HG02870 (cell line): ENCODE data around the gene COL6A5.
"Not testable (repeated sequence)": the region's sequence is repeated elsewhere in the genome, so short reads cannot be mapped to it uniquely, and the experiment has no call there.

Source experiments
- ATAC-seq: cut with Tn5 transposase; IDR thresholded peaks from one replicate; pipeline ENCODE4 v1.9.1; 2021; ENCODE audit warnings: mild to moderate bottlenecking, moderate library complexity; ENCODE audit not compliant: unreplicated experiment

Gene COL6A5

GRCh38 chr3:130383424-130383823 lies 38.0 kb downstream of the COL6A5 start:
- no peak for ATAC-seq

DNA sequence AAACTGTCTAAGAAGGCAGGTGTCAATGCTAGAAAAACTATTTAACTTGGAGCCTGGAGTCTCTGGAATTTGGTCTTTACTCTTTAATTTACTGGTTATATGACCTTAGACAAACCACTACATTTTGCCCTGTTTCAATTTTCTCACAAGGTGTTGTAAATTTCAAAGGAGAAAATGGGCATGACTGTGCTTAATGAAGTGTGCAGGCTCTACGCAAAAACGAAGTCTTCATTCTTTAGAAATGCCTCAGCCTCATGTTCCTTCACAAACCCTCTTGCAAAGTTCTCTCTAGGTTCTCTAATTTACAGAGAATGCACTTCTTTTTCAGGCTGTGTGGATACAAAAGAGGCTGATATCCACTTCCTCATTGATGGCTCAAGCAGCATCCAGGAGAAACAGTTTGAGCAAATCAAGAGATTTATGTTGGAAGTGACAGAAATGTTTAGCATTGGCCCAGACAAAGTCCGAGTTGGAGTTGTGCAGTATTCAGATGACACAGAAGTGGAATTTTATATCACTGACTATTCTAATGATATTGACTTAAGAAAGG lies 39.1 kb downstream of the COL6A5 start:
- ATAC-seq: no peak

DNA sequence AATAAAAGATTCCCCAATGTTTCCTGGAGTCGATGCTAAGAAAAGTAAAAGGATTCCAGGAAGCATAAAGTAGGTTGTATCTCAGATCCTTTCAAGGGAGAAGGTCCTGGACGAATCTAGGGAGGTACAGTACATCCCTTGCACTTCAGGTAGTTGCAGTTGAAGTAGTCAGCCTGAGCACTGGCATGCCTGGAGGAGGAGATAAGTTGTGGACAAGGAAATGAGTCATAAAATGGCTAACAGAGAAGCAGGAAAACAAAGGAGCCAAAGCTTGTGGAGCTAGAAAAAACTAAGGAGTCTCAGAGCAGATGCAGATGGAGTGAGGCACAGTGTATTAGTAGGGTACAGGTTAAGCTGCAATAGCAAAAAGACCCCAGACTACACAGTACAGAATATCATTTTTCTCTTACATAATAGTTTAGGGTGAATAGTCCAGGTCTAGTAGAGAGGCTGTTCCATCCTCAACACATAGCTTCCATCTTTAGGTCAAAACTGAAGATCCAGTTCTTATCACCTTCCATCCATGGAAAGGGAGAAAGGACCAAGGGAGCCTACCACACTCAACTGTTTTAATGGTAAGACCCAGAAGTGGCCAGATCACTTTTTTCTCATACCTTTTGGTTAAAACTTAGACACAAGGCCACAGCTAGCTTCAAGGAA lies 41.3 kb downstream of the COL6A5 start:
- no peak for ATAC-seq

DNA sequence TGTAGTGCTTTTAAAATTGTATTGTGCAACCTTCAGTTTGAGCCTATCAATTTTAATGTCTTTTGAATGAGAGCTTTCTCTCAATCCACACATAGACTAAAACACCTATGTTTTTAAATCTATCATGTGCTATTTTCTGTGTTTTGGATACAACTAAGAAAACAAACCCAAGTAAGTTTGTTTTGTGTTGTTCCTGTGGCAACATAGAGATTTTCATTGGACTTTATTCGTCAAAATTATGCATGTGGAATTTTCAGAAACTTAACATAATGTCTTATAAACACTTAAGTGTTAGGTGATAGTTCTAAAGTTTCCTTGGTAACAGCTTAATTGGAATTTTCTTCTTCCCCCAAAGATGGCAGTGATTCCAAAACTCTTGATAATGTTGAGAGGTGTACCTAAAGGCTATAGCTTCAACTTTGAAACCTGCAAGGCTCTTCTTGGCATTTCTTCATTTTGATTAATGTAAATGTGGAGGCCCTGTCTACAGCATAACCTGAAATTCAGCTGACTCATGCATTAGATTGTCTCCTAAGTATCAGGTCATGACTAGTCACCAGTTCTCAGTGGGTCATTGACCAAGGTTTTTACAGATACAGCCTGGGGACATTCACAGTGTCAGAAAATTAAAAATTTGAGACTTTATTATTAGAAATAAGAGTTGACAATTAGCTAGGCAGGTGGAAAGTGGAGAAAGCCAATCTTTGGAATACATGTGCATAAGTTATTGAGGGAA lies 44.4 kb downstream of the COL6A5 start:
- ATAC-seq: no peak

- no peak for ATAC-seq
Observed at GRCh38 chr3:130392266-130392665, 46.8 kb downstream of the COL6A5 start.

GRCh38 chr3:130393594-130393993 lies 48.1 kb downstream of the COL6A5 start:
- ATAC-seq: no peak

DNA sequence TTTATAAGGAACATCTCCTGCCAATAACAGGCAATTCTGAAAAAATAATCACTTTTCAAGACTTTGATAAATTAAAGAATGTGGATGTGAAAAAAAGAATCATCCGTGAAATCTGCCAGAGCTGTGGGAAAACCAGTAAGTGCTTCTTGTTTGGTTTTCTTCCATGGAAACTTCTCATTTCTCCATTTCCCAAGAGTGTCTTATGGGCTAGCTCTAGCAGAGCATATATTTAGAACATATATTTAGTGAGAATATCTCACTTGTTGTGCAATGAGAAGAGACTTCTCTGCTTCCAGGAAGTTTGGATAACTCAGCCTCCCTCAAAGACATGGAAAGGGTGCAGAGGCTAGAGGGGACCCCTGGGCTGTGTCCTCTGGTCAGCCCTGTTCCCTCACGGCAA lies 49.9 kb downstream of the COL6A5 start:
- no peak for ATAC-seq

- ATAC-seq: no peak
Observed at GRCh38 chr3:130395916-130396315, 50.4 kb downstream of the COL6A5 start.

GRCh38 chr3:130404401-130404800 lies 58.9 kb downstream of the COL6A5 start:
- ATAC-seq: no peak

GRCh38 chr3:130405956-130406355 lies 60.5 kb downstream of the COL6A5 start:
- no peak for ATAC-seq

DNA sequence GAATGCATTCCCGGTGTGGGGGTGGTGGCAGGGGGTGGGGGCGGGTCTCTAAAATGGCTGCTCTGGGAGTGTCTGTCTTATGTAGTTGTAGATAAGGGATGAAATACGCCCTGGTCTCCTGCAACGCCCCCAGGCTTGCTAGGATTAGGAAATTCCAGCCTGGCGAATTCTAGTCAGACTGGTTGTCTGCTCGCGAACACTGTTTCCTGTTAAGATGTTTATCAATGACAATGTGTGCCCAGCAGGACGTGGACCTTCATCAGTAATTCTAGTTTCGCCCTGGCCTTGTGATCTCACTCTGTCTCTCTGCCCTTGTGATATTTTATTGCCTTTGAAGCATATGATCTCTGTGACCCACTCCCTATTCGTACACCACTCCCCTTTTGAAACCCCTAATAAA lies 62.8 kb downstream of the COL6A5 start:
- ATAC-seq: not testable (repeated sequence)

DNA sequence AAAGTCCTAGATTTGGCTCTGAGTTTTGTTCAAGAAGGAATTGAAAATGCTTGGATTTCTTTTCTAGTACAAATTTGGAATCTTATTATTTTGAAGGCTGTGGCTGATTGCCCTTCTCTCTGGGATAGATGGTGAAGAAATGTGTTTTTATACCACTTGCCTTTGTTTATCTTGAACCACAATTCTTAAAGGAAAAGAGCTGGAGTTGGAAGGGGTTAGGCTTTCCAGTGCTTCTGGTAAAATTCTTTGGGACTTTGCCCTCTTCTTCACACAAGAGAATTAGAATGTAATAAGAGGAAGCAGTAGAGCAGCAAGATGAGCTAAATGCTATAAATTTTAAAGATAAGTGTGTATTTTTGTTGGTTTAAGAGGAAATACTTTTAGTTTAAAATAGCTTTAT lies 65.8 kb downstream of the COL6A5 start:
- ATAC-seq: no peak

GRCh38 chr3:130412991-130413560 lies 67.6 kb downstream of the COL6A5 start:
- no peak for ATAC-seq

DNA sequence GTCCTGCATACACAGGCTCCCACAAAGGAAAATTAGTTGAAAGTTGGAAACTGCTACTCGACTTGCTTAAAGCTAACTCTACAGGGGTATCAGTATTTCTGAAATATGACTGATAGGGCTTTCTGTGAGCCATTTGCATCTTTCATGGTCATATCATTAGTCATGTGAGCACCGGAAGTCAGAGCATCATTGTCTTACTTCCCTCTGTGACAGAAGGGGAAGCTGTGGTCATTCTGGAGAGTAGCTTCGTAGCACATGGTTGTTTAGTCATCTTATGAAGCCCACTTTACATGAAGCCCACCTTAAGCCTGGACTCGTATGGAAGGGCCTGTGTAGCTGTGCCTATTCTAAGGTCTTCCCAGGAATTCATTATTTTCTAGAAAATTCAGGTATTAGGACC lies 69.0 kb downstream of the COL6A5 start:
- no peak for ATAC-seq

- ATAC-seq: no peak
Observed at GRCh38 chr3:130420466-130420865, 75.0 kb downstream of the COL6A5 start.

GRCh38 chr3:130423064-130423463 lies 77.6 kb downstream of the COL6A5 start:
- ATAC-seq: no peak

DNA sequence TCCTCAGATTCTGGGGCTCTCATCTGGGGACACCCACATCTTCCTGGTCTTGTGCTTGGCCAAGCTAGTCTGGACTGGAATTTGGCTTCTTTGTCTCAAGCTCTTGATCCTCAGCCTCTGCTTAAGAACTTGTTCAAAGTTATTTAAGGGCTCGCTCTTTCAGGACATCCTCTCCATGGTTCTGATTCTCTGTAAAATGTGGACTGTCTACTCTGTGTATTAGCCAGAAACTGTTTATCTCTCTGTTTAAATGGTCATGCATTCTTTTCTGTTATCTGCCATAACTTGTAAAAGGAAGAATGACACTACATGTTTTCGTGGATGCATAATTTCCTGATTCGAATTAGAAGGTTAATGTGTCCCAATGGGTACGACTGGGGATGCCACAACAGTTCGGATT lies 79.4 kb downstream of the COL6A5 start:
- no peak for ATAC-seq

- no peak for ATAC-seq
Observed at GRCh38 chr3:130425484-130425883, 80.0 kb downstream of the COL6A5 start.

- ATAC-seq: no peak
Observed at GRCh38 chr3:130426206-130426605, 80.7 kb downstream of the COL6A5 start.

- no peak for ATAC-seq
Observed at GRCh38 chr3:130428871-130429712, 83.6 kb downstream of the COL6A5 start.

DNA sequence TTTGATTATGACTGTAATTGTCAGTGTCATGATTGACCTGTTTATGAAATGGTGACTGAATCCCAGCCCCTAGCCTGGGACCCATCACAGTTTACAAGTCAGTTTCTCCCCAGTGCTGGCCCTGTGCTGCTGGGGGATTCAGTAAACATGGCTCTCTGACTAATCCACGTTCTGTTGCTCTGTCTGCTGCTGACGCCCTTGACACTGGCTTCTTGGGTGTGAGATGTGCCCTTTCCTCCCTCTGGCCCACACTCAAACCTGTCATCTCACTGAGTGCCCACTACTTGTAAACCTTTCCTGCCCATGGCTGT lies 84.2 kb downstream of the COL6A5 start:
- ATAC-seq: no peak
